HCT116 (cell line): ENCODE measurements around the gene HMGCS2. TPM values are rescaled to one million over a fixed set of nuclear protein-coding genes. Genes with fewer than 3 reads are reported as not detected.

Experiments
- ATAC-seq: fragments of 200-7000 bp; cut with Tn5 transposase; 2 replicates; pipeline ENCODE4 v1.9.1; 2020; ENCODE audit warnings: mild to moderate bottlenecking, moderate library complexity
- BruUV-seq: library from RNA; stranded (reverse); fragments of 400-500 nt; replicated peaks from 2 replicates; lab custom pipeline; 2021; lab: Mats Ljungman, UMichigan
- CTCF ChIA-PET: fragments of 300-600 bp; sonication (Branson Sonifier 250); formaldehyde crosslinking; loops from one replicate; lab custom pipeline; 2021; ENCODE audit warnings: antibody characterized with exemption; lab: Charles Lee
- POLR2A ChIA-PET: fragments of 300-600, 350-600 bp; sonication (Branson Sonifier 250); formaldehyde crosslinking; loops from one replicate; lab custom pipeline; 2021; ENCODE audit warnings: antibody characterized with exemption; lab: Charles Lee
- RAD21 ChIA-PET, 2 experiments: fragments of 300-600 bp; sonication (Branson Sonifier 250); formaldehyde crosslinking; loops; one replicate each; lab custom pipeline; 2023; ENCODE audit warnings: low total read pairs in 2 of 2; ENCODE audit not compliant: uncharacterized antibody in 2 of 2, unreplicated experiment in 2 of 2, low non-redundant PET in 1 of 2; lab: Charles Lee
- DNase-seq: peaks from one replicate; pipeline ENCODE4 v3.0.0-alpha.2; 2010; ENCODE audit warnings: low read depth, low spot score
- H2AFZ ChIP-seq: fragments of 200-600 bp; shearing (Covaris generic), sonication (generic); 2 replicates; pipeline ENCODE4 v1.6.1; 2017; ENCODE audit warnings: low read depth, mixed run types, mixed read lengths, antibody characterized with exemption, low read length; ENCODE audit not compliant: poor library complexity, severe bottlenecking
- H3K27ac ChIP-seq: 2 replicates; pipeline ENCODE4 v1.5.1; 2012; ENCODE audit warnings: low read depth, low read length
- H3K27me3 ChIP-seq: fragments of 200-600 bp; sonication (generic); 2 replicates; pipeline ENCODE4 v1.6.1; 2016; ENCODE audit warnings: mixed run types, low read length, mixed read lengths; ENCODE audit not compliant: insufficient read depth
- H3K36me3 ChIP-seq, 2 experiments: fragments of 200-500 bp in 1 of 2; fragments of 200-600 bp in 1 of 2; sonication (Bioruptor generic) in 1 of 2; sonication (generic) in 1 of 2; 2 replicates each; pipeline versions ENCODE4 v1.5.1 to v1.6.1; 2014 to 2016; ENCODE audit warnings: low read length in 2 of 2, inconsistent platforms in 1 of 2, mixed read lengths in 1 of 2, mixed run types in 1 of 2; ENCODE audit not compliant: insufficient read depth in 2 of 2, control insufficient read depth in 1 of 2
- H3K4me1 ChIP-seq, 2 experiments: fragments of 200-600 bp in 1 of 2; sonication (generic) in 1 of 2; 2 replicates each; pipeline versions ENCODE4 v1.5.1 to v1.6.1; 2012 to 2017; ENCODE audit warnings: low read length in 2 of 2, inconsistent platforms in 1 of 2, mild to moderate bottlenecking in 1 of 2, mixed read lengths in 1 of 2, mixed run types in 1 of 2, moderate library complexity in 1 of 2; ENCODE audit not compliant: insufficient read depth in 2 of 2, control insufficient read depth in 1 of 2
- H3K4me2 ChIP-seq: fragments of 200-600 bp; sonication (generic); 2 replicates; pipeline ENCODE4 v1.6.1; 2017; ENCODE audit warnings: mixed run types, low read length, mixed read lengths
- H3K4me3 ChIP-seq, 2 experiments: fragments of 200-600 bp in 1 of 2; sonication (generic) in 1 of 2; replicated peaks in 1 of 2; 2 replicates each; pipeline ENCODE4 v1.5.1; 2011 to 2016; ENCODE audit warnings: low read length in 2 of 2, control low read depth in 1 of 2, low read depth in 1 of 2, mild to moderate bottlenecking in 1 of 2, mixed read lengths in 1 of 2, mixed run types in 1 of 2
- H3K79me2 ChIP-seq: fragments of 200-600 bp; sonication (generic); 2 replicates; pipeline ENCODE4 v1.6.1; 2017; ENCODE audit warnings: mild to moderate bottlenecking, mixed run types, low read length, moderate library complexity, mixed read lengths; ENCODE audit not compliant: insufficient read depth
- H3K9ac ChIP-seq: fragments of 200-600 bp; sonication (generic); 2 replicates; pipeline ENCODE4 v1.6.1; 2016; ENCODE audit warnings: low read length, mixed read lengths
- H3K9me2 ChIP-seq: fragments of 200-600 bp; sonication (generic), shearing (Covaris generic); 2 replicates; pipeline ENCODE4 v1.6.1; 2017; ENCODE audit warnings: mixed run types, mild to moderate bottlenecking, moderate library complexity; ENCODE audit not compliant: insufficient read depth
- H3K9me3 ChIP-seq, 2 experiments: fragments of 200-500 bp in 1 of 2; fragments of 200-600 bp in 1 of 2; sonication (Bioruptor generic) in 1 of 2; sonication (generic) in 1 of 2; 2 replicates each; pipeline ENCODE4 v1.6.1; 2014 to 2017; ENCODE audit warnings: low read length in 2 of 2, mixed read lengths in 2 of 2, inconsistent platforms in 1 of 2, low read depth in 1 of 2, mild to moderate bottlenecking in 1 of 2, mixed run types in 1 of 2, moderate library complexity in 1 of 2; ENCODE audit not compliant: control insufficient read depth in 1 of 2, insufficient read depth in 1 of 2
- H4K20me1 ChIP-seq: fragments of 200-600 bp; sonication (generic), shearing (Covaris generic); 2 replicates; pipeline ENCODE4 v1.6.1; 2017; ENCODE audit warnings: mixed run types, mild to moderate bottlenecking, moderate library complexity; ENCODE audit not compliant: insufficient read depth
- ATF3 ChIP-seq: IDR thresholded peaks from 2 replicates; pipeline ENCODE4 v1.6.1; 2012
- CBX3 ChIP-seq: IDR thresholded peaks from 2 replicates; pipeline ENCODE4 v1.6.1; 2012; ENCODE audit warnings: low read depth
- CEBPB ChIP-seq: IDR thresholded peaks from 2 replicates; pipeline ENCODE4 v1.6.1; 2012; ENCODE audit warnings: low read depth
- CTCF ChIP-seq, 3 experiments: fragments of 200-600 bp in 1 of 3; sonication (generic) in 1 of 3; IDR thresholded peaks in 2 of 3; conservative IDR thresholded peaks in 1 of 3; 2 replicates each; pipeline ENCODE4 v1.5.1; 2012 to 2017; ENCODE audit warnings: low read depth in 2 of 3, low read length in 2 of 3, antibody characterized with exemption in 1 of 3, borderline replicate concordance in 1 of 3, control low read depth in 1 of 3, mild to moderate bottlenecking in 1 of 3, mixed read lengths in 1 of 3, mixed run types in 1 of 3, moderate library complexity in 1 of 3; ENCODE audit not compliant: insufficient read depth in 1 of 3
- EZH2phosphoT487 ChIP-seq: fragments of 200-600 bp; IDR thresholded peaks from 2 replicates; pipeline ENCODE4 v1.6.1; 2018; ENCODE audit warnings: antibody characterized with exemption, borderline replicate concordance
- REST ChIP-seq: IDR thresholded peaks from 2 replicates; pipeline ENCODE4 v1.6.1; 2012; ENCODE audit warnings: low read depth
- SIN3A ChIP-seq: IDR thresholded peaks from 2 replicates; pipeline ENCODE4 v1.6.1; 2012; ENCODE audit warnings: low read depth
- SRF ChIP-seq: IDR thresholded peaks from 2 replicates; pipeline ENCODE4 v1.6.1; 2012; ENCODE audit warnings: low read depth
- YY1 ChIP-seq: IDR thresholded peaks from 2 replicates; pipeline ENCODE4 v1.6.1; 2011; ENCODE audit warnings: low read length, low read depth, moderate library complexity, mild to moderate bottlenecking; ENCODE audit not compliant: insufficient replicate concordance; ENCODE audit errors: extremely low read depth
- ZNF274 ChIP-seq: fragments of 200-500 bp; sonication (Bioruptor generic); IDR thresholded peaks from 2 replicates; pipeline ENCODE4 v1.6.1; 2014; ENCODE audit warnings: mild to moderate bottlenecking, low read depth, low read length, inconsistent platforms
- intact Hi-C: fragments of 100-400 bp; cut with micrococcal nuclease; formaldehyde crosslinking; loops from 2 replicates; pipeline ENCODE4 v1.10.0; 2022
- total RNA-seq: library from RNA; stranded (reverse); gene quantifications from one replicate; pipeline ENCODE4 v1.2.1, GENCODE V29; 2021; ENCODE audit not compliant: unreplicated experiment

Gene HMGCS2
- total RNA-seq, 1 experiment from 2014 or later: 0.20 TPM

- Histone ChIP-seq H3K9me2 (no peaks in the 10 kb centered on the region), H3K4me3 (no peak overlapping the region), H3K27ac (no peak overlapping the region), H2AFZ (no peak overlapping the region), H4K20me1 (no peaks in the 10 kb centered on the region), H3K27me3 (no peaks in the 10 kb centered on the region), H3K79me2 (no peaks in the 10 kb centered on the region), H3K4me2 (no peak overlapping the region), H3K9me3 (no peaks in the 10 kb centered on the region), H3K9ac (no peak overlapping the region), H3K4me1 (no peaks in the 10 kb centered on the region; a peak in 1 of 4 replicates), H3K36me3 (peaks cover 3 to 33% of the 10 kb centered on the region in 2 experiments; a peak in 3 of 4 replicates)
- TF ChIP-seq YY1 (no peak), CEBPB (no peak), CTCF (IDR thresholded peaks at IDR 0.05 in 2 of 3, conservative IDR thresholded peaks at IDR 0.05 in 1 of 3; ENCODE audit: borderline replicate concordance in 1 of 3, insufficient read depth in 1 of 3, low read depth in 2 of 3, low read length in 2 of 3) (no peak), CBX3 (no peak), EZH2phosphoT487 (no peak), ATF3 (no peak), ZNF274 (no peak), REST (no peak), SIN3A (no peak), SRF (no peak)
- no TSS peak for BruUV-seq
- intact Hi-C loops: no loop called here
- CTCF ChIA-PET: no interaction called here
- DNase-seq (no peak), ATAC-seq (no peak)
- POLR2A ChIA-PET: no interaction called here
- RAD21 ChIA-PET: no interaction called here
Measured at GRCh38 chr1:119725626-119726025, 43.1 kb downstream of the HMGCS2 start.
